ENCODE results near the gene ZNF709.
"Not testable (repeated sequence)": the region's sequence is repeated elsewhere in the genome, so short reads cannot be mapped to it uniquely, and the experiment has no call there.

ZNF709 gene

GRCh38 chr19:12450844-12451243 is 33.8 kb downstream of the ZNF709 start:
- TF ChIP-seq CTCF (IDR thresholded peaks at IDR 0.05; ENCODE audit: low read depth, low read length, missing control alignments) = no peak
- DNase-seq (ENCODE audit: extremely low read depth, low read depth) = no peak
- no peak overlapping the region for H3K4me3 ChIP-seq (replicated peaks; ENCODE audit: low read depth, low read length)

- no peak for DNase-seq (ENCODE audit: extremely low read depth, low read depth)
- TF ChIP-seq CTCF (IDR thresholded peaks at IDR 0.05; ENCODE audit: low read depth, low read length, missing control alignments) = no peak
- no peak overlapping the region for H3K4me3 ChIP-seq (replicated peaks; ENCODE audit: low read depth, low read length)
These were observed 35.8 kb downstream of the ZNF709 start for GRCh38 chr19:12448808-12449207.

- peak; percentile 90 for DNase-seq (ENCODE audit: extremely low read depth, low read depth)
- no peak for TF ChIP-seq CTCF (IDR thresholded peaks at IDR 0.05; ENCODE audit: low read depth, low read length, missing control alignments)
- H3K4me3 ChIP-seq (replicated peaks; ENCODE audit: low read depth, low read length) = peak within 1 kb of the TSS; percentile 66
These were observed 43.9 kb downstream of the ZNF709 start, which contains the start of gene ZNF443 for GRCh38 chr19:12440541-12441316. Gene ZNF443, minus strand, starts transcription at chr19:12441021. Its CDS starts 107 bp downstream, at chr19:12440914.

- peak overlapping the region; percentile 66 for H3K4me3 ChIP-seq (replicated peaks; ENCODE audit: low read depth, low read length)
- not testable (repeated sequence) for DNase-seq (ENCODE audit: extremely low read depth, low read depth)
These were observed 44.7 kb downstream of the ZNF709 start for GRCh38 chr19:12439686-12440540.

- H3K4me3 ChIP-seq (replicated peaks; ENCODE audit: low read depth, low read length); DNase-seq (ENCODE audit: extremely low read depth, low read depth): not testable (repeated sequence)
These were observed 53.8 kb downstream of the ZNF709 start for GRCh38 chr19:12430726-12431299.

GRCh38 chr19:12425888-12426274 is 58.7 kb downstream of the ZNF709 start:
- DNase-seq (ENCODE audit: extremely low read depth, low read depth) = no peak
- H3K4me3 ChIP-seq (replicated peaks; ENCODE audit: low read depth, low read length) = no peak overlapping the region

More at GRCh38 chr19:12425888-12426274, 58.7 kb downstream of the ZNF709 start:
- TF ChIP-seq CTCF (IDR thresholded peaks at IDR 0.05; ENCODE audit: low read depth, low read length, missing control alignments) = no peak

All from HFF-Myc (cell line).